Measurements from ENCODE around the gene IL1RAPL2. TPM values are rescaled to one million over a fixed set of nuclear protein-coding genes. Genes with fewer than 3 reads are reported as not detected.
"Not testable (repeated sequence)": the region's sequence is repeated elsewhere in the genome, so short reads cannot be mapped to it uniquely, and the experiment has no call there.

IL1RAPL2 gene
- total RNA-seq, 1 donor, result not detected

- H3K4me2 ChIP-seq (ENCODE audit: insufficient read depth, low read length), result no peak overlapping the region
These were observed 99.7 kb downstream of the IL1RAPL2 start for GRCh38 chrX:104665691-104666090.

GRCh38 chrX:104668550-104668949, 102.6 kb downstream of the IL1RAPL2 start:
- no peak overlapping the region for H3K4me3 ChIP-seq (ENCODE audit: insufficient read depth, low read length)
- H3K27ac ChIP-seq (ENCODE audit: low read depth, low read length), result no peak overlapping the region
- H3K36me3 ChIP-seq (ENCODE audit: insufficient read depth, low read length), result no peaks in the 10 kb centered on the region
- H3K27me3 ChIP-seq (ENCODE audit: insufficient read depth, low read length), result peaks cover 4% of the 10 kb centered on the region
- no peak for TF ChIP-seq CTCF (IDR thresholded peaks at IDR 0.05; ENCODE audit: extremely low read depth, low read depth, low read length)
- H4K20me1 ChIP-seq (ENCODE audit: insufficient read depth, low read length), result no peaks in the 10 kb centered on the region
- no peaks in the 10 kb centered on the region for H3K9me3 ChIP-seq (ENCODE audit: low read depth, low read length)
- H2AFZ ChIP-seq (ENCODE audit: low read length), result no peak overlapping the region
- no peaks in the 10 kb centered on the region for H3K79me2 ChIP-seq (ENCODE audit: insufficient read depth, low read length)
- no peak for DNase-seq (ENCODE audit: insufficient read length, low spot score, missing footprints)
- H3K4me2 ChIP-seq (ENCODE audit: insufficient read depth, low read length), result no peak overlapping the region
- no peaks in the 10 kb centered on the region for H3K4me1 ChIP-seq (ENCODE audit: insufficient read depth, low read length)

More at GRCh38 chrX:104665691-104666090, 99.7 kb downstream of the IL1RAPL2 start:
- no peak for TF ChIP-seq CTCF (IDR thresholded peaks at IDR 0.05; ENCODE audit: extremely low read depth, low read depth, low read length)
- no peaks in the 10 kb centered on the region for H3K4me1 ChIP-seq (ENCODE audit: insufficient read depth, low read length)
- H3K36me3 ChIP-seq (ENCODE audit: insufficient read depth, low read length), result no peaks in the 10 kb centered on the region
- DNase-seq (ENCODE audit: insufficient read length, low spot score, missing footprints), result no peak
- no peaks in the 10 kb centered on the region for H4K20me1 ChIP-seq (ENCODE audit: insufficient read depth, low read length)
- H3K27me3 ChIP-seq (ENCODE audit: insufficient read depth, low read length), result peaks cover 4% of the 10 kb centered on the region
- H3K9me3 ChIP-seq (ENCODE audit: low read depth, low read length), result no peaks in the 10 kb centered on the region
- H2AFZ ChIP-seq (ENCODE audit: low read length), result no peak overlapping the region
- H3K4me3 ChIP-seq (ENCODE audit: insufficient read depth, low read length), result no peak overlapping the region
- H3K27ac ChIP-seq (ENCODE audit: low read depth, low read length), result no peak overlapping the region
- H3K79me2 ChIP-seq (ENCODE audit: insufficient read depth, low read length), result no peaks in the 10 kb centered on the region

- H4K20me1 ChIP-seq (ENCODE audit: insufficient read depth, low read length), result no peaks in the 10 kb centered on the region
- no peak for TF ChIP-seq CTCF (IDR thresholded peaks at IDR 0.05; ENCODE audit: extremely low read depth, low read depth, low read length)
- H3K79me2 ChIP-seq (ENCODE audit: insufficient read depth, low read length), result no peaks in the 10 kb centered on the region
- H3K27me3 ChIP-seq (ENCODE audit: insufficient read depth, low read length), result peaks cover 4% of the 10 kb centered on the region
- DNase-seq (ENCODE audit: insufficient read length, low spot score, missing footprints), result no peak
- H3K27ac ChIP-seq (ENCODE audit: low read depth, low read length), result no peak overlapping the region
- H3K4me1 ChIP-seq (ENCODE audit: insufficient read depth, low read length), result no peaks in the 10 kb centered on the region
- no peak overlapping the region for H3K4me2 ChIP-seq (ENCODE audit: insufficient read depth, low read length)
- no peaks in the 10 kb centered on the region for H3K9me3 ChIP-seq (ENCODE audit: low read depth, low read length)
- no peaks in the 10 kb centered on the region for H3K36me3 ChIP-seq (ENCODE audit: insufficient read depth, low read length)
- H2AFZ ChIP-seq (ENCODE audit: low read length), result no peak overlapping the region
- H3K4me3 ChIP-seq (ENCODE audit: insufficient read depth, low read length), result no peak overlapping the region
These were observed 103.1 kb downstream of the IL1RAPL2 start for GRCh38 chrX:104669063-104669462.

- H4K20me1 ChIP-seq (ENCODE audit: insufficient read depth, low read length), result no peaks in the 10 kb centered on the region
- TF ChIP-seq CTCF (IDR thresholded peaks at IDR 0.05; ENCODE audit: extremely low read depth, low read depth, low read length), result no peak
These were observed 104.1 kb downstream of the IL1RAPL2 start for GRCh38 chrX:104670051-104670450.

GRCh38 chrX:104677517-104677916, 111.5 kb downstream of the IL1RAPL2 start:
- not testable (repeated sequence) for H2AFZ ChIP-seq (ENCODE audit: low read length); H3K4me1 ChIP-seq (ENCODE audit: insufficient read depth, low read length); H3K27ac ChIP-seq (ENCODE audit: low read depth, low read length); H3K79me2 ChIP-seq (ENCODE audit: insufficient read depth, low read length); H3K27me3 ChIP-seq (ENCODE audit: insufficient read depth, low read length); H3K4me3 ChIP-seq (ENCODE audit: insufficient read depth, low read length); H4K20me1 ChIP-seq (ENCODE audit: insufficient read depth, low read length); H3K4me2 ChIP-seq (ENCODE audit: insufficient read depth, low read length); H3K36me3 ChIP-seq (ENCODE audit: insufficient read depth, low read length); DNase-seq (ENCODE audit: insufficient read length, low spot score, missing footprints); H3K9me3 ChIP-seq (ENCODE audit: low read depth, low read length)

More at GRCh38 chrX:104670051-104670450, 104.1 kb downstream of the IL1RAPL2 start:
- Histone ChIP-seq H3K4me3 (ENCODE audit: insufficient read depth, low read length) (no peak overlapping the region), H2AFZ (ENCODE audit: low read length) (no peak overlapping the region), H3K4me2 (ENCODE audit: insufficient read depth, low read length) (no peak overlapping the region), H3K27me3 (ENCODE audit: insufficient read depth, low read length) (peaks cover 4% of the 10 kb centered on the region), H3K9me3 (ENCODE audit: low read depth, low read length) (no peaks in the 10 kb centered on the region), H3K4me1 (ENCODE audit: insufficient read depth, low read length) (no peaks in the 10 kb centered on the region), H3K79me2 (ENCODE audit: insufficient read depth, low read length) (no peaks in the 10 kb centered on the region), H3K36me3 (ENCODE audit: insufficient read depth, low read length) (no peaks in the 10 kb centered on the region), H3K27ac (ENCODE audit: low read depth, low read length) (no peak overlapping the region)
- no peak for DNase-seq (ENCODE audit: insufficient read length, low spot score, missing footprints)
